Measurements from ENCODE around the gene CAMKK2.

Gene CAMKK2

GRCh38 chr12:121241156-121241970 lies 55.1 kb downstream of the CAMKK2 start:
- no peak for DNase-seq
- Histone ChIP-seq H3K9ac (ENCODE audit: low read length) (no peak overlapping the region), H4K8ac (ENCODE audit: low read depth, low read length) (no peak overlapping the region), H3K79me2 (ENCODE audit: control insufficient read depth, insufficient read depth, low read length) (no peaks in the 10 kb centered on the region), H2BK5ac (ENCODE audit: low read length) (no peak overlapping the region), H2AK5ac (ENCODE audit: low read length) (no peak overlapping the region), H3K36me3 (ENCODE audit: control insufficient read depth, insufficient read depth, low read length) (peaks cover 20% of the 10 kb centered on the region), H3K4ac (ENCODE audit: low read depth, low read length) (no peak overlapping the region), H3K79me1 (ENCODE audit: low read length) (no peaks in the 10 kb centered on the region), H3K27ac (ENCODE audit: low read depth, low read length) (no peak overlapping the region), H3K4me3 (ENCODE audit: low read length) (no peak overlapping the region), H2BK120ac (ENCODE audit: low read depth, low read length) (no peak overlapping the region), H3K56ac (ENCODE audit: low read length) (no peak overlapping the region), H2BK15ac (replicated peaks; ENCODE audit: low read depth) (no peak overlapping the region), H3K4me1 (ENCODE audit: control insufficient read depth, low read depth, low read length) (no peaks in the 10 kb centered on the region), H4K5ac (ENCODE audit: low read length) (no peak overlapping the region), H3K18ac (ENCODE audit: low read length) (no peak overlapping the region), H3K23ac (ENCODE audit: low read length) (no peak overlapping the region), H3K4me2 (ENCODE audit: low read length) (no peak overlapping the region), H3K27me3 (ENCODE audit: insufficient read depth, low read length, poor library complexity) (no peaks in the 10 kb centered on the region)
- no CpG with 5 or more reads among the region's 17 CpGs for WGBS (ENCODE audit: extremely low coverage, insufficient coverage, low lambda C conversion rate)

GRCh38 chr12:121240484-121241101 lies 55.9 kb downstream of the CAMKK2 start:
- DNase-seq, result peak; percentile 40

GRCh38 chr12:121240062-121240420 lies 56.5 kb downstream of the CAMKK2 start:
- Histone ChIP-seq H2BK120ac (ENCODE audit: low read depth, low read length) (no peak overlapping the region), H3K79me2 (ENCODE audit: control insufficient read depth, insufficient read depth, low read length) (no peaks in the 10 kb centered on the region), H3K4ac (ENCODE audit: low read depth, low read length) (no peak overlapping the region), H3K36me3 (ENCODE audit: control insufficient read depth, insufficient read depth, low read length) (peaks cover 20% of the 10 kb centered on the region), H3K4me2 (ENCODE audit: low read length) (no peak overlapping the region), H4K8ac (ENCODE audit: low read depth, low read length) (no peak overlapping the region), H3K79me1 (ENCODE audit: low read length) (no peaks in the 10 kb centered on the region), H2BK15ac (replicated peaks; ENCODE audit: low read depth) (no peak overlapping the region), H2BK5ac (ENCODE audit: low read length) (no peak overlapping the region), H3K27ac (ENCODE audit: low read depth, low read length) (no peak overlapping the region), H3K18ac (ENCODE audit: low read length) (no peak overlapping the region), H2AK5ac (ENCODE audit: low read length) (no peak overlapping the region), H3K56ac (ENCODE audit: low read length) (no peak overlapping the region), H3K4me1 (ENCODE audit: control insufficient read depth, low read depth, low read length) (no peaks in the 10 kb centered on the region), H3K4me3 (ENCODE audit: low read length) (no peak overlapping the region), H3K9ac (ENCODE audit: low read length) (no peak overlapping the region), H3K23ac (ENCODE audit: low read length) (no peak overlapping the region), H4K5ac (ENCODE audit: low read length) (no peak overlapping the region), H3K27me3 (ENCODE audit: insufficient read depth, low read length, poor library complexity) (no peaks in the 10 kb centered on the region)
- WGBS (ENCODE audit: extremely low coverage, insufficient coverage, low lambda C conversion rate), result no CpG with 5 or more reads among the region's 7 CpGs
- no peak for DNase-seq

More at GRCh38 chr12:121240484-121241101, 55.9 kb downstream of the CAMKK2 start:
- H3K27me3 ChIP-seq (ENCODE audit: insufficient read depth, low read length, poor library complexity), result no peaks in the 10 kb centered on the region
- no peak overlapping the region for H3K9ac ChIP-seq (ENCODE audit: low read length)
- no peak overlapping the region for H2AK5ac ChIP-seq (ENCODE audit: low read length)
- H3K79me1 ChIP-seq (ENCODE audit: low read length), result no peaks in the 10 kb centered on the region
- peaks cover 20% of the 10 kb centered on the region for H3K36me3 ChIP-seq (ENCODE audit: control insufficient read depth, insufficient read depth, low read length)
- no peak overlapping the region for H2BK5ac ChIP-seq (ENCODE audit: low read length)
- no peaks in the 10 kb centered on the region for H3K79me2 ChIP-seq (ENCODE audit: control insufficient read depth, insufficient read depth, low read length)
- no peaks in the 10 kb centered on the region for H3K4me1 ChIP-seq (ENCODE audit: control insufficient read depth, low read depth, low read length)
- H3K27ac ChIP-seq (ENCODE audit: low read depth, low read length), result no peak overlapping the region
- whole genome bisulfite sequencing (ENCODE audit: extremely low coverage, insufficient coverage, low lambda C conversion rate), result no CpG with 5 or more reads among the region's 38 CpGs
- H4K8ac ChIP-seq (ENCODE audit: low read depth, low read length), result no peak overlapping the region
- H4K5ac ChIP-seq (ENCODE audit: low read length), result no peak overlapping the region
- no peak overlapping the region for H3K4ac ChIP-seq (ENCODE audit: low read depth, low read length)
- no peak overlapping the region for H3K4me3 ChIP-seq (ENCODE audit: low read length)
- no peak overlapping the region for H3K18ac ChIP-seq (ENCODE audit: low read length)
- H3K23ac ChIP-seq (ENCODE audit: low read length), result no peak overlapping the region
- H2BK120ac ChIP-seq (ENCODE audit: low read depth, low read length), result no peak overlapping the region
- no peak overlapping the region for H2BK15ac ChIP-seq (replicated peaks; ENCODE audit: low read depth)
- H3K56ac ChIP-seq (ENCODE audit: low read length), result no peak overlapping the region
- H3K4me2 ChIP-seq (ENCODE audit: low read length), result no peak overlapping the region

- H3K4ac ChIP-seq (ENCODE audit: low read depth, low read length), result no peak overlapping the region
- H3K27me3 ChIP-seq (ENCODE audit: insufficient read depth, low read length, poor library complexity), result no peaks in the 10 kb centered on the region
- H3K18ac ChIP-seq (ENCODE audit: low read length), result no peak overlapping the region
- H3K79me2 ChIP-seq (ENCODE audit: control insufficient read depth, insufficient read depth, low read length), result no peaks in the 10 kb centered on the region
- no peak overlapping the region for H3K4me2 ChIP-seq (ENCODE audit: low read length)
- no peak overlapping the region for H3K9ac ChIP-seq (ENCODE audit: low read length)
- no peak overlapping the region for H3K23ac ChIP-seq (ENCODE audit: low read length)
- no peaks in the 10 kb centered on the region for H3K79me1 ChIP-seq (ENCODE audit: low read length)
- H2AK5ac ChIP-seq (ENCODE audit: low read length), result no peak overlapping the region
- no peak overlapping the region for H2BK15ac ChIP-seq (replicated peaks; ENCODE audit: low read depth)
- no peak overlapping the region for H4K5ac ChIP-seq (ENCODE audit: low read length)
- no peaks in the 10 kb centered on the region for H3K4me1 ChIP-seq (ENCODE audit: control insufficient read depth, low read depth, low read length)
- H2BK5ac ChIP-seq (ENCODE audit: low read length), result no peak overlapping the region
- H3K4me3 ChIP-seq (ENCODE audit: low read length), result no peak overlapping the region
- no peak overlapping the region for H3K56ac ChIP-seq (ENCODE audit: low read length)
- H4K8ac ChIP-seq (ENCODE audit: low read depth, low read length), result no peak overlapping the region
- H2BK120ac ChIP-seq (ENCODE audit: low read depth, low read length), result no peak overlapping the region
- no CpG with 5 or more reads among the region's 6 CpGs for WGBS (ENCODE audit: extremely low coverage, insufficient coverage, low lambda C conversion rate)
- peak overlapping the region; percentile 22 for H3K27ac ChIP-seq (ENCODE audit: low read depth, low read length)
- no peak for DNase-seq
- H3K36me3 ChIP-seq (ENCODE audit: control insufficient read depth, insufficient read depth, low read length), result peaks cover 17% of the 10 kb centered on the region
These were observed 57.0 kb downstream of the CAMKK2 start for GRCh38 chr12:121239351-121240061.

GRCh38 chr12:121238604-121239350 lies 57.7 kb downstream of the CAMKK2 start:
- Histone ChIP-seq H3K18ac (ENCODE audit: low read length) (no peak overlapping the region), H3K4me2 (ENCODE audit: low read length) (no peak overlapping the region), H3K23ac (ENCODE audit: low read length) (no peak overlapping the region), H3K27me3 (ENCODE audit: insufficient read depth, low read length, poor library complexity) (no peaks in the 10 kb centered on the region), H3K79me2 (ENCODE audit: control insufficient read depth, insufficient read depth, low read length) (no peaks in the 10 kb centered on the region), H4K8ac (ENCODE audit: low read depth, low read length) (no peak overlapping the region), H2BK15ac (replicated peaks; ENCODE audit: low read depth) (no peak overlapping the region), H3K79me1 (ENCODE audit: low read length) (no peaks in the 10 kb centered on the region), H2AK5ac (ENCODE audit: low read length) (no peak overlapping the region), H3K9ac (ENCODE audit: low read length) (no peak overlapping the region), H3K4me1 (ENCODE audit: control insufficient read depth, low read depth, low read length) (no peaks in the 10 kb centered on the region), H2BK120ac (ENCODE audit: low read depth, low read length) (no peak overlapping the region), H3K27ac (ENCODE audit: low read depth, low read length) (peak overlapping the region; percentile 22), H3K56ac (ENCODE audit: low read length) (no peak overlapping the region), H3K4me3 (ENCODE audit: low read length) (no peak overlapping the region), H3K4ac (ENCODE audit: low read depth, low read length) (no peak overlapping the region), H2BK5ac (ENCODE audit: low read length) (no peak overlapping the region), H4K5ac (ENCODE audit: low read length) (no peak overlapping the region), H3K36me3 (ENCODE audit: control insufficient read depth, insufficient read depth, low read length) (peaks cover 13% of the 10 kb centered on the region)
- DNase-seq, result peak; percentile 29
- no CpG with 5 or more reads among the region's 7 CpGs for WGBS (ENCODE audit: extremely low coverage, insufficient coverage, low lambda C conversion rate)
